Fibroblast of lung (primary cell): Measurements from ENCODE around the gene PXN.

Source experiments
- EZH2 ChIP-seq: IDR thresholded peaks from 2 replicates; pipeline ENCODE4 v1.5.1; 2012; ENCODE audit warnings: low read length, control low read depth, mild to moderate bottlenecking; ENCODE audit errors: missing control alignments
- TF ChIP-seq, protein P1 (sequence below), 2 donors: IDR thresholded peaks in 1 of 2; conservative IDR thresholded peaks in 1 of 2; 1 replicate in 1 of 2; 2 replicates in 1 of 2; pipeline ENCODE4 v1.5.1; 2011 to 2012; ENCODE audit warnings: low read length in 2 of 2, control low read depth in 1 of 2, inconsistent platforms in 1 of 2, low read depth in 1 of 2, mild to moderate bottlenecking in 1 of 2

DNA sequence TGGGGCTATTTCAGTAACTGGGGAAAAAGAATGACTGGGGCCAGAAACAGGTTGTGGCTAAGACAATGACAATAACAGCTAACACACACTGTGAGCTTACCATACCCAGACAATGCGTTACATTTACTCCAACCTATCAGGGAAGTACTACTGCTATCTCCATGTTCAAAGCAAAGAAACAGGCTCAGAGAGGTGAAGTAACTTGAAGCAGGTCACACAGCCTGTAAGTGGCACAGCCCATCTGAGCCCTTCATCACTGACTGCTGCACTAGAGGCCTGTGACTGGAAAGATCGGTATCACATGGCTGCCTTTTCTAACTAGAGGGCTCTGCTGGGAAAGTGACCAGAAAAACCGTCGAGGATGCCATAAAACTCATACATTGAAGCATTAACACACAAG is 78.9 kb downstream of the PXN start:
- TF ChIP-seq, protein P1, sequence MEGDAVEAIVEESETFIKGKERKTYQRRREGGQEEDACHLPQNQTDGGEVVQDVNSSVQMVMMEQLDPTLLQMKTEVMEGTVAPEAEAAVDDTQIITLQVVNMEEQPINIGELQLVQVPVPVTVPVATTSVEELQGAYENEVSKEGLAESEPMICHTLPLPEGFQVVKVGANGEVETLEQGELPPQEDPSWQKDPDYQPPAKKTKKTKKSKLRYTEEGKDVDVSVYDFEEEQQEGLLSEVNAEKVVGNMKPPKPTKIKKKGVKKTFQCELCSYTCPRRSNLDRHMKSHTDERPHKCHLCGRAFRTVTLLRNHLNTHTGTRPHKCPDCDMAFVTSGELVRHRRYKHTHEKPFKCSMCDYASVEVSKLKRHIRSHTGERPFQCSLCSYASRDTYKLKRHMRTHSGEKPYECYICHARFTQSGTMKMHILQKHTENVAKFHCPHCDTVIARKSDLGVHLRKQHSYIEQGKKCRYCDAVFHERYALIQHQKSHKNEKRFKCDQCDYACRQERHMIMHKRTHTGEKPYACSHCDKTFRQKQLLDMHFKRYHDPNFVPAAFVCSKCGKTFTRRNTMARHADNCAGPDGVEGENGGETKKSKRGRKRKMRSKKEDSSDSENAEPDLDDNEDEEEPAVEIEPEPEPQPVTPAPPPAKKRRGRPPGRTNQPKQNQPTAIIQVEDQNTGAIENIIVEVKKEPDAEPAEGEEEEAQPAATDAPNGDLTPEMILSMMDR (conservative IDR thresholded peaks at IDR 0.05 in 1 of 2, IDR thresholded peaks at IDR 0.05 in 1 of 2; ENCODE audit: low read depth in 1 of 2, low read length in 2 of 2), result no peak
- TF ChIP-seq EZH2, result no peak
